ENCODE measurements around the gene CCDC88A.
"Not testable (repeated sequence)": the region's sequence is repeated elsewhere in the genome, so short reads cannot be mapped to it uniquely, and the experiment has no call there.

The CCDC88A gene

DNA sequence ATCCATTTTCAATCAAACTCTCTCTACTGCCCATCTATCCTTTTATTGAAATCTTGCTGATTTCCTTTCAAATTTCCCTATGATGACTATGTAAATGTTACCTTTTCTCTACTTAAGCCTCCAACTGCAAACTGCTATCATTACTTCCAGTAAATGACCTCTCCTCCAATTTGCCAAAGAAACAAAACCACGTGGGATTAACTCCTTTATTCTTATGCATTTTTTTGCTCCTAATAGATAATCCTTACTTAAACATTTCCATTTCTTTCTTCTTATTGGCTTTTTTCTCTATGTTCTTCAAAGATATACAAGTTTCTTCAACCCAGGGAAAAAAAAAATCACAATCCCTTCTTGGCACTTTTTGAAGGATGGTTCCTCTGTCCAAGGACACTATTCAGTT is 61.2 kb downstream of the CCDC88A start:
- no peak overlapping the region for H3K4me3 ChIP-seq (ENCODE audit: low read depth, low read length)
- TF ChIP-seq, protein P1, sequence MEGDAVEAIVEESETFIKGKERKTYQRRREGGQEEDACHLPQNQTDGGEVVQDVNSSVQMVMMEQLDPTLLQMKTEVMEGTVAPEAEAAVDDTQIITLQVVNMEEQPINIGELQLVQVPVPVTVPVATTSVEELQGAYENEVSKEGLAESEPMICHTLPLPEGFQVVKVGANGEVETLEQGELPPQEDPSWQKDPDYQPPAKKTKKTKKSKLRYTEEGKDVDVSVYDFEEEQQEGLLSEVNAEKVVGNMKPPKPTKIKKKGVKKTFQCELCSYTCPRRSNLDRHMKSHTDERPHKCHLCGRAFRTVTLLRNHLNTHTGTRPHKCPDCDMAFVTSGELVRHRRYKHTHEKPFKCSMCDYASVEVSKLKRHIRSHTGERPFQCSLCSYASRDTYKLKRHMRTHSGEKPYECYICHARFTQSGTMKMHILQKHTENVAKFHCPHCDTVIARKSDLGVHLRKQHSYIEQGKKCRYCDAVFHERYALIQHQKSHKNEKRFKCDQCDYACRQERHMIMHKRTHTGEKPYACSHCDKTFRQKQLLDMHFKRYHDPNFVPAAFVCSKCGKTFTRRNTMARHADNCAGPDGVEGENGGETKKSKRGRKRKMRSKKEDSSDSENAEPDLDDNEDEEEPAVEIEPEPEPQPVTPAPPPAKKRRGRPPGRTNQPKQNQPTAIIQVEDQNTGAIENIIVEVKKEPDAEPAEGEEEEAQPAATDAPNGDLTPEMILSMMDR (IDR thresholded peaks at IDR 0.05; ENCODE audit: borderline replicate concordance, insufficient read depth, low read depth, low read length): no peak

DNA sequence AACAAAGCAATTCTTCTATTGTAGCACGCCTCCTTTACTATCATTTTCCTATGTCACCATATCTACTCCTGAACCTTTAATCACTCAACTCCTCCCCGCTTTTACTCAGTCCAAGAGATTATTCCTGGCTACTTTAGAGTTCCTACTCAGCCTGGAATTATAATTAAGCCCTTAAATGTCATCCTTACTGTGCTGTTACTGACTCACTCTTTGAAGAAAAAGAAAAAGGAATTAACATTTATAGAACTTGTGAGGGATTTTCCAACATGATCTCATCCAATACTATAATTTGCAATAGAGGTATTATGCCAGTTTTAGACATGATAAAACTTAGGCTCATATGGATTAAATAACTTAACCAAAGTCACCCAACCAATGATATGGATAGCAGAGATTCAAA is 61.7 kb downstream of the CCDC88A start:
- H3K4me3 ChIP-seq (ENCODE audit: low read depth, low read length): no peak overlapping the region
- TF ChIP-seq, protein P1 (IDR thresholded peaks at IDR 0.05; ENCODE audit: borderline replicate concordance, insufficient read depth, low read depth, low read length): no peak

DNA sequence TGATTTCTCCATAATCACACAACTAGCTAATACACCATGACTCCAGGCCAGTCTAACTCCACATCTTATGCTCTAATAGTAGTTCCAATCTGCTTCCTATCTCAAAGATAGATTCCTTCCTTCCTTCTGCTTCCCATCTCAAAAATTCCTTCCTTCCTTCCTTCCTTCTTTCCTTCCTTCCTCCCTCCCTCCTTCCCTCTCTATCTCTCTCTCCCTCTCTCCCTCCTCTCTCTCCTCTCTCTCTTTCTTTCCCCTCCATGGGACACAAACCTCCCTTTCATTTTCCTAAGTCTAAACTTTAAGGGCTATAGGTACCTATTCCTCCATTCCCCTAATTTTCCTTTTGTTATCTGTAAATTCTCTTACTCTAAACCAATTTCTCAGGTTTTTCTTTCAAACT is 62.5 kb downstream of the CCDC88A start:
- H3K4me3 ChIP-seq (ENCODE audit: low read depth, low read length): no peak overlapping the region
- TF ChIP-seq, protein P1 (IDR thresholded peaks at IDR 0.05; ENCODE audit: borderline replicate concordance, insufficient read depth, low read depth, low read length): no peak

DNA sequence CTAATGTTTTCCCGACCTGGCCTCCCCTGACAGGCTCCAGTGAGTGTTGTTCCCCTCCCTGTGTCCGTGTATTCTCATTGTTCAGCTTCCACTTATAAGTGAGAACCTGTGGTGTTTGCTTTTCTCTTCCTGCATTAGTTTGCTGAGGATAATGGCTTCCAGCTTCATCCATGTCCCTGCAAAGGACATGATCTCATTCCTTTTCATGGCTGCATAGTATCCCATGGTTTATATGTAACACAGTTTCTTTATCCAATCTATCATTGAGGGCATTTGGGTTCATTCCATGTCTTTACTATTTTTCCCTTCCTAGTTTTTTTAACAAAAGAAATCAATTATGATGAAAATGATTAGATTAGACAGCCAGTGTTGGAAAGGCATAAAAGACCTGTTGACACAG is 63.5 kb downstream of the CCDC88A start:
- not testable (repeated sequence) for H3K4me3 ChIP-seq (ENCODE audit: low read depth, low read length)

DNA sequence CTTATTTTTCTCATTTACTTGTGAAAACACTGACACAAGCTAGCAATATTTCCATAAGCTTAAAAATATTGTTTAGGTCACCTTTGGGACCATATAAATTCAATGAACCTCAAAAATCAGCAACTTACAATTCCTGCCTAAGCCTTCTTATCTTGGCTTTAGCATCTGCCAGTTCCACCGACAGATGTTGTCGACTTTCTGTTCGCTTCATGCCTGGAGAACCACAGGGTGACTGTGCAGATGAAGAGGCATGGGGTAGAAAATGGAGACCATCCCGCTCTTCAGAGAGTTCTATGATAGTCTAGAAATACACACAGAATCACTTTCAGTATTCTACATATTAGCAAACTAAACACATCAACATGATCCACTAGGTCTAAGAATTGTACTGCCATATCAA is 64.2 kb downstream of the CCDC88A start:
- no peak overlapping the region for H3K4me3 ChIP-seq (ENCODE audit: low read depth, low read length)
- TF ChIP-seq, protein P1 (IDR thresholded peaks at IDR 0.05; ENCODE audit: borderline replicate concordance, insufficient read depth, low read depth, low read length): no peak

DNA sequence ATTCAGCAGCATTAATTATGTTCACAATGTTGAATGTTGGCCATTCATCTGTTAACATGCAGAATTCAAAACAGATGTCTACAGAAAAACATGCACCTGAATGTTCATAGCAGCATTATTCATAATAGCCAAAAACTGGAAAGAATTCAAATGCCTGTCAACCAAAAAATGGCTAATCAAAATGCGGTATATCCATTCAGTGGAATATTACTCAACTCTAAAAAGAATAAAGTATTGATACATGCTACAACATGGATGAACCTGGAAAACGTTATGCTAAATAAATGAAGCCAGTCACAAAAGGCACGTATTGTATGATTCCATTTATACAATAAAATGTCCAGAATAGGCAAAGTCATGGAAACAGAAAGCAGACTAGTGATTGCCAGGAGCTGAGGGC is 68.0 kb downstream of the CCDC88A start:
- TF ChIP-seq, protein P1 (IDR thresholded peaks at IDR 0.05; ENCODE audit: borderline replicate concordance, insufficient read depth, low read depth, low read length): no peak
- H3K4me3 ChIP-seq (ENCODE audit: low read depth, low read length): no peak overlapping the region

DNA sequence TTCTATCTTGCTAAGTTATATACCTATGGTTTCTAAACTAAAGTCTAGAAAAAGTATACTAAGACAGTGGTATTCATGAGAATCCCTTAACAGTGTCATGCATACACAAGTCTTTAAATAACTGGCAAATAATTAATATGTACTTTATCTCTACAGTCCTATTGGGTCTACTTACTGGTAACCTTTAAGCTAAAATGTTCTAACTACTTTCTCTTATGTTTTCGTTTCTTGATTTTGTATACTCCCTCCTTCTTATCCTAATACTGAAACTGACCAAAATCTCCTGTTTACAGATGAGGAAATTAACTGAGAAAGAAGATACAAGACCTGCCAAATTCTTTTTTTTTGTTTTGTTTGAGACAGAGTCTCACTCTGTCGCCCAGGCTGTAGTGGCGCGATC is 74.6 kb downstream of the CCDC88A start:
- TF ChIP-seq, protein P1 (IDR thresholded peaks at IDR 0.05; ENCODE audit: borderline replicate concordance, insufficient read depth, low read depth, low read length): no peak

DNA sequence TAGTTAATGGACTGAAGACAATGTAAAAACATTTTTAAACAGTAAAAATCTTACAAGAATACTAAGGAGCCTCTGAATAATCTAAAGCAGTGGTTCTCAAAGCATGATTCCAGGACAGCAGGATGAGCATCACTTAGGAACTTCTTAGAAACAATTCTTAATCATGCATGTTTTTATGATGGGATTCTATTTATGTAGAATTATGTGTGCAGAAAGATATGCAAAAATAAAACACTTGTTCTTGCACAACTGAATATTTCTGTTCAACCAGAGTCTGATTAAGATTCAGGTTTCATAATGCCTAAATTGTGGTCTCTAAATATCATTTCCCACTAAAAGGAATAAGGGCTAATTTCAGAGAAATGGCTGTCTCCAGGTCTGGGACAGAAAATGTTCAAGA is 81.4 kb downstream of the CCDC88A start:
- TF ChIP-seq, protein P1 (IDR thresholded peaks at IDR 0.05; ENCODE audit: borderline replicate concordance, insufficient read depth, low read depth, low read length): no peak
- no peak overlapping the region for H3K4me3 ChIP-seq (ENCODE audit: low read depth, low read length)

More for the DNA sequence above, 74.6 kb downstream of the CCDC88A start:
- H3K4me3 ChIP-seq (ENCODE audit: low read depth, low read length): no peak overlapping the region

Measured in GM12875 (cell line).